OCI-LY3 (cell line): ENCODE results near the gene GTPBP3.

ENCODE experiments used
- H2AFZ ChIP-seq: fragments of 200-600, 300-600 bp; shearing (Covaris generic); 2 replicates; pipeline ENCODE4 v1.6.0; 2014; ENCODE audit warnings: antibody characterized with exemption, low read depth, low read length
- H3K27ac ChIP-seq: fragments of 200-600, 300-600 bp; sonication (generic); 2 replicates; pipeline ENCODE4 v1.5.1; 2014; ENCODE audit warnings: mild to moderate bottlenecking, low read length, moderate library complexity, mixed read lengths
- H3K27me3 ChIP-seq: fragments of 200-600, 300-600 bp; sonication (generic); 2 replicates; pipeline ENCODE4 v1.6.1; 2014; ENCODE audit warnings: low read depth, low read length, mixed read lengths
- H3K36me3 ChIP-seq: fragments of 200-600, 300-600 bp; sonication (generic); replicated peaks from 2 replicates; pipeline ENCODE3; 2014; ENCODE audit warnings: low read depth, low read length, mixed read lengths
- H3K4me1 ChIP-seq: fragments of 300-600, 200-600 bp; sonication (generic); 2 replicates; pipeline ENCODE4 v1.6.1; 2014; ENCODE audit warnings: low read length, mixed read lengths
- H3K4me2 ChIP-seq: fragments of 200-600, 300-600 bp; sonication (generic); 2 replicates; pipeline ENCODE4 v1.6.1; 2014; ENCODE audit warnings: low read length, mixed read lengths
- H3K4me3 ChIP-seq: fragments of 300-600, 200-600 bp; sonication (generic); 2 replicates; pipeline ENCODE4 v1.5.1; 2014; ENCODE audit warnings: antibody characterized with exemption, mild to moderate bottlenecking, low read length, moderate library complexity
- H3K79me2 ChIP-seq: fragments of 300-600, 200-600 bp; shearing (Covaris generic); 2 replicates; pipeline ENCODE4 v1.6.1; 2014; ENCODE audit warnings: mild to moderate bottlenecking, low read length, mixed read lengths
- H3K9ac ChIP-seq: fragments of 300-600, 200-600 bp; shearing (Covaris generic); 2 replicates; pipeline ENCODE4 v1.6.0; 2014; ENCODE audit warnings: mild to moderate bottlenecking, low read length, moderate library complexity
- H3K9me3 ChIP-seq: fragments of 200-600, 300-600 bp; shearing (Covaris generic); 2 replicates; pipeline ENCODE4 v1.6.1; 2014; ENCODE audit warnings: low read length, mixed read lengths; ENCODE audit not compliant: insufficient read depth
- H4K20me1 ChIP-seq: fragments of 200-600, 300-600 bp; sonication (generic); 2 replicates; pipeline ENCODE4 v1.6.1; 2016; ENCODE audit warnings: low read length, mixed read lengths; ENCODE audit not compliant: insufficient read depth
- EZH2phosphoT487 ChIP-seq: fragments of 200-600 bp; shearing (Covaris generic); IDR thresholded peaks from 2 replicates; pipeline ENCODE4 v1.6.1; 2018; ENCODE audit warnings: antibody characterized with exemption, mixed run types, low read depth
- TF ChIP-seq, protein P1 (sequence below): fragments of 200-600, 300-600 bp; sonication (generic); IDR thresholded peaks from 2 replicates; pipeline ENCODE4 v1.5.1; 2014; ENCODE audit warnings: antibody characterized with exemption, low read length, low read depth

The GTPBP3 gene

DNA sequence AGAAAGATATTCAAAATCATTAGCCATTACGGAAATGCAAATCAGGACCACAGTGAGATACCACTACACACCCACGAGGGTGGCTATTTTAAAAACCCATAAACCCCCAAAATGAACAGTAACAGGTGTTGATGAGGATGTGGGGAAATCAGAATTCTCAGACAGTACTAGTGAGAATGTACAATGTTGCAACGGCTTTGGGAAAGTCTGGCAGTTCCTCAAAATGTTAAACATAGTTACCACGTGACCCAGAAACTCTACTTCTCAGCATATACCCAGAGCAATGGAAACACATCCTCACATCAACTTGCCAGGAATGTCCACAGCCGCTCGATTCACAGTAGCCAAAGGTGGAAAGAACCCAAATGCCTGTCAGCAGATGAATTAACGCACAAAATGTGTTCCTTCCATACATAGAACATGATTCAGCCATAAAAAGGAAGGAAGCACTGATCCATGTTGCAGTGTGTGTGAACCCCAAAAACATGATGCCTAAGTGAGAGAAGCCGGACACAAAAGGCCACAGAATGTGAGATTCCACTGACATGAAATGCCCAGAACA is 32.8 kb downstream of the GTPBP3 start:
- no peaks in the 10 kb centered on the region for H3K9me3 ChIP-seq
- H3K27me3 ChIP-seq = peaks cover 7% of the 10 kb centered on the region; the same call in 1 of the 2 replicates
- peaks cover 11% of the 10 kb centered on the region for H3K4me1 ChIP-seq
- H3K4me2 ChIP-seq = peak overlapping the region; percentile 73
- no peaks in the 10 kb centered on the region for H4K20me1 ChIP-seq
- H3K4me3 ChIP-seq = peak overlapping the region; percentile 48
- H3K36me3 ChIP-seq = no peaks in the 10 kb centered on the region
- no peaks in the 10 kb centered on the region for H3K79me2 ChIP-seq
- peak overlapping the region; percentile 84 for H2AFZ ChIP-seq
- TF ChIP-seq, protein P1, sequence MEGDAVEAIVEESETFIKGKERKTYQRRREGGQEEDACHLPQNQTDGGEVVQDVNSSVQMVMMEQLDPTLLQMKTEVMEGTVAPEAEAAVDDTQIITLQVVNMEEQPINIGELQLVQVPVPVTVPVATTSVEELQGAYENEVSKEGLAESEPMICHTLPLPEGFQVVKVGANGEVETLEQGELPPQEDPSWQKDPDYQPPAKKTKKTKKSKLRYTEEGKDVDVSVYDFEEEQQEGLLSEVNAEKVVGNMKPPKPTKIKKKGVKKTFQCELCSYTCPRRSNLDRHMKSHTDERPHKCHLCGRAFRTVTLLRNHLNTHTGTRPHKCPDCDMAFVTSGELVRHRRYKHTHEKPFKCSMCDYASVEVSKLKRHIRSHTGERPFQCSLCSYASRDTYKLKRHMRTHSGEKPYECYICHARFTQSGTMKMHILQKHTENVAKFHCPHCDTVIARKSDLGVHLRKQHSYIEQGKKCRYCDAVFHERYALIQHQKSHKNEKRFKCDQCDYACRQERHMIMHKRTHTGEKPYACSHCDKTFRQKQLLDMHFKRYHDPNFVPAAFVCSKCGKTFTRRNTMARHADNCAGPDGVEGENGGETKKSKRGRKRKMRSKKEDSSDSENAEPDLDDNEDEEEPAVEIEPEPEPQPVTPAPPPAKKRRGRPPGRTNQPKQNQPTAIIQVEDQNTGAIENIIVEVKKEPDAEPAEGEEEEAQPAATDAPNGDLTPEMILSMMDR = no peak
- no peak for TF ChIP-seq EZH2phosphoT487
- H3K27ac ChIP-seq = peak overlapping the region; percentile 61
- H3K9ac ChIP-seq = peak overlapping the region; percentile 1; the same call in 1 of the 2 replicates

DNA sequence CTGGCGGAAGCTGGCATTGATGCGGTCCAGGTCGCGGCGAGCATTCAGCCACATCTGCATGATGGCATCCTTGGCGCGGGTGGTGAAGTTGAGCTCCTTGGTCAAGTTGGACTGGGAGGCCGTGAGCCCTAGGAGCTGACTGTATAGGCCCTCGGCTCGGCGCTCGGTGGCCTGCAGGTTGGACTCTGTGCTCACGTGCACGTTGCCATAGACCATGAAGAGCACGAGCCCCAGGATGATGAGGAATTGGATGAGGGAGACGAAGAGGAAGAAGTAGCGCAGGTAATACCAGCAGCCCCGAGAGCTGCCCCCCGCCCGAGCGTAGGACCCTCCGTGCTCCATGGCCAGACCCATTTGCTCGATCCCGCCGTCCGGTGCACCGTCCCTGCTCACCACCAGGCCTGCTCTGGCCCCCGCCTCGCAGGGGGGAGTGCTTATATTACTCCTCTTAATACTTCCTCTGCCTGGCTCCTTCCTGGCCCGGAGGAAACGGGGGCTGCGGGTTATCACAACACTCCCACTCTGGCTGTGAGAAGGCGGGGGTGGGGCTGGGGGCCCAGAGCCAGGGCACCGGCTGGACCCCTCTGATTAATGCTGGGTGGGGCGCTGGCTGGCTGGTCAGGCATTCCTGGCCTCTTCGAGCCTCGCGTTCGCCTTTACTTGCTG is 39.7 kb downstream of the GTPBP3 start, which contains the start of gene PLVAP:
Gene PLVAP, minus strand, starts transcription at position 408 of the 666 bp plus-strand sequence. Its CDS starts 54 bp downstream, at position 354.
- no peak for TF ChIP-seq EZH2phosphoT487
- TF ChIP-seq, protein P1 = no peak
- Histone ChIP-seq H3K4me2 (no peak within 1 kb of the TSS), H3K36me3 (no peaks in the 10 kb centered on the region), H3K9ac (no peak within 1 kb of the TSS), H3K9me3 (0 out of 2 replicates have a peak, but pooled peaks cover 3% of the 10 kb centered on the region), H3K4me1 (no peaks in the 10 kb centered on the region), H3K4me3 (no peak within 1 kb of the TSS), H3K27me3 (peaks cover 6% of the 10 kb centered on the region; the same call in 1 of the 2 replicates), H4K20me1 (no peaks in the 10 kb centered on the region), H3K27ac (no peak within 1 kb of the TSS), H2AFZ (no peak within 1 kb of the TSS), H3K79me2 (no peaks in the 10 kb centered on the region)

DNA sequence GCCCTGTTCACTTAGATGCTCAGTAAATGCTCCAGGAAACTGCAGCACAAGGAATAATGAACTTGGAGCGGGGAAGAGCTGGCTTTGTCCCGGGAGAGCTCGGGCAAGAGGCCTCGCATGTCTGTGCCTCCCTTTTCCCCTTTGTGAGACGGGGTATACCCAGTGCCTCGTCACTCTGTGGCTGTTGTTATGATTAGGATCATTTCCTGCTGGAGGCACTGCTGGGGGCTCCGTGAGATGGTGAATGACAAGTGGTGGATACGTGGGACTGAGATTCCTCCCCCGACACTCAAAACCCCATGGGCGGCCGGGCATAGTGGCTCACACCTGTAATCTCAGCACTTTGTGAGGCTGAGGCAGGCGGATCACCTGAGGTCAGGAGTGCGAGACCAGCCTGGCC is 40.9 kb downstream of the GTPBP3 start:
- Histone ChIP-seq H3K9me3 (0 out of 2 replicates have a peak, but pooled peaks cover 3% of the 10 kb centered on the region), H3K27me3 (peaks cover 6% of the 10 kb centered on the region; the same call in 1 of the 2 replicates), H4K20me1 (no peaks in the 10 kb centered on the region), H3K9ac (no peak overlapping the region), H2AFZ (no peak overlapping the region), H3K4me2 (no peak overlapping the region), H3K79me2 (no peaks in the 10 kb centered on the region), H3K27ac (no peak overlapping the region), H3K4me3 (no peak overlapping the region), H3K4me1 (peaks cover 9% of the 10 kb centered on the region), H3K36me3 (no peaks in the 10 kb centered on the region)
- no peak for TF ChIP-seq EZH2phosphoT487
- TF ChIP-seq, protein P1 = no peak

DNA sequence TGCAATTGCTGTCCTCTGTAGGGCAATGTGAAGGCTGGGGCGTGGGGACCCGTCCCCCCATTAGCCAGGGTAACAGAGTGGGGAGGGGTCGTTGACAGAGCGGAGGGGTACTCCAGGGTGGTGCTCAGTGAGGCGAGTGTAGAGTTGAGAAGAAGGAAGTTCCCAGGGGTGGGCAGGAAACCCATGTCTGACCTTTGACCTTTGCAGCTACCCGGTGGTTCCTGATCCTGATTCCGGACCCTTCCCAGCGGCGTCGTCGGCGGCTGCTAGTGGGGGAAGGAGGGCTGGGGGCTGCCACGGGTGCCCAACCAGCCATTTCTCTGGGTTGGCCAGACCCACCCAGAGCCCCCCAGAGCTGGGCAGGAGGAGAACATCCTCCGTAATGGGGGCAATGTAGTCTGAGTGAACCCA is 41.9 kb downstream of the GTPBP3 start:
- Histone ChIP-seq H4K20me1 (no peaks in the 10 kb centered on the region), H3K27me3 (peaks cover 6% of the 10 kb centered on the region; the same call in 1 of the 2 replicates), H3K27ac (no peak overlapping the region), H2AFZ (no peak overlapping the region), H3K4me1 (peaks cover 12% of the 10 kb centered on the region), H3K36me3 (no peaks in the 10 kb centered on the region), H3K4me2 (no peak overlapping the region), H3K79me2 (no peaks in the 10 kb centered on the region), H3K4me3 (no peak overlapping the region), H3K9me3 (0 out of 2 replicates have a peak, but pooled peaks cover 3% of the 10 kb centered on the region), H3K9ac (no peak overlapping the region)
- TF ChIP-seq, protein P1 = no peak
- no peak for TF ChIP-seq EZH2phosphoT487
